Trophoblast cell (in vitro differentiated cells and primary cell): ENCODE data around the gene TTC16.

ENCODE experiments used
- DNase-seq, 2 donors: peaks; one replicate each; pipeline ENCODE4 v3.0.0-alpha.2; 2016
- H2AFZ ChIP-seq: 2 replicates; pipeline ENCODE4 v1.6.1; 2013; ENCODE audit warnings: low read length, moderate library complexity, mild to moderate bottlenecking; ENCODE audit not compliant: insufficient read depth, poor library complexity
- H2AK5ac ChIP-seq: 2 replicates; pipeline ENCODE4 v1.6.1; 2013; ENCODE audit warnings: mild to moderate bottlenecking, low read length
- H2BK120ac ChIP-seq: 2 replicates; pipeline ENCODE4 v1.6.1; 2013; ENCODE audit warnings: low read length, mild to moderate bottlenecking, moderate library complexity; ENCODE audit not compliant: insufficient read depth, poor library complexity
- H2BK12ac ChIP-seq: 2 replicates; pipeline ENCODE4 v1.6.1; 2013; ENCODE audit warnings: mild to moderate bottlenecking, low read length, moderate library complexity
- H2BK5ac ChIP-seq: 2 replicates; pipeline ENCODE4 v1.6.1; 2013; ENCODE audit warnings: low read length, low read depth, moderate library complexity, mild to moderate bottlenecking; ENCODE audit not compliant: poor library complexity
- H3K14ac ChIP-seq: 2 replicates; pipeline ENCODE4 v1.6.1; 2013; ENCODE audit warnings: mild to moderate bottlenecking, low read length
- H3K18ac ChIP-seq: 2 replicates; pipeline ENCODE4 v1.6.1; 2013; ENCODE audit warnings: mild to moderate bottlenecking, low read length
- H3K23ac ChIP-seq: 2 replicates; pipeline ENCODE4 v1.6.1; 2013; ENCODE audit warnings: low read length
- H3K27ac ChIP-seq: 2 replicates; pipeline ENCODE4 v1.5.1; 2013; ENCODE audit warnings: low read depth, mild to moderate bottlenecking, inconsistent platforms, low read length, moderate library complexity
- H3K27me3 ChIP-seq: 2 replicates; pipeline ENCODE4 v1.6.1; 2013; ENCODE audit warnings: inconsistent platforms, mild to moderate bottlenecking, low read length, moderate library complexity; ENCODE audit not compliant: insufficient read depth
- H3K36me3 ChIP-seq, 2 experiments: 1 replicate in 1 of 2; 2 replicates in 1 of 2; pipeline ENCODE4 v1.6.1; 2013; ENCODE audit warnings: low read length in 2 of 2, mild to moderate bottlenecking in 2 of 2, moderate library complexity in 1 of 2; ENCODE audit not compliant: insufficient read depth in 2 of 2, control insufficient read depth in 1 of 2
- H3K4ac ChIP-seq: 2 replicates; pipeline ENCODE4 v1.6.1; 2013; ENCODE audit warnings: low read depth, mild to moderate bottlenecking, low read length, moderate library complexity
- H3K4me1 ChIP-seq, 2 experiments: 1 replicate in 1 of 2; 2 replicates in 1 of 2; pipeline ENCODE4 v1.6.1; 2013; ENCODE audit warnings: low read length in 2 of 2, mild to moderate bottlenecking in 2 of 2, moderate library complexity in 1 of 2; ENCODE audit not compliant: insufficient read depth in 2 of 2, control insufficient read depth in 1 of 2
- H3K4me2 ChIP-seq: 2 replicates; pipeline ENCODE4 v1.6.1; 2013; ENCODE audit warnings: inconsistent platforms, mild to moderate bottlenecking, low read length, moderate library complexity
- H3K4me3 ChIP-seq: 2 replicates; pipeline ENCODE4 v1.5.1; 2013; ENCODE audit warnings: mild to moderate bottlenecking, low read depth, low read length, inconsistent platforms
- H3K79me1 ChIP-seq: one replicate; pipeline ENCODE4 v1.6.1; 2013; ENCODE audit warnings: low read length
- H3K79me2 ChIP-seq: 2 replicates; pipeline ENCODE4 v1.6.1; 2013; ENCODE audit warnings: low read length, mild to moderate bottlenecking; ENCODE audit not compliant: control insufficient read depth, insufficient read depth, poor library complexity
- H3K9ac ChIP-seq: 2 replicates; pipeline ENCODE4 v1.6.1; 2013; ENCODE audit warnings: mild to moderate bottlenecking, low read length
- H3K9me3 ChIP-seq: 2 replicates; pipeline ENCODE4 v1.6.1; 2013; ENCODE audit warnings: low read depth, mild to moderate bottlenecking, control low read depth, inconsistent platforms, low read length; ENCODE audit not compliant: insufficient read depth
- H4K12ac ChIP-seq: 2 replicates; pipeline ENCODE4 v1.6.1; 2013; ENCODE audit warnings: low read depth, mild to moderate bottlenecking, low read length, moderate library complexity
- H4K8ac ChIP-seq: 2 replicates; pipeline ENCODE4 v1.6.1; 2013; ENCODE audit warnings: low read depth, mild to moderate bottlenecking, low read length, moderate library complexity
- H4K91ac ChIP-seq: one replicate; pipeline ENCODE4 v1.6.1; 2013; ENCODE audit warnings: low read depth, mild to moderate bottlenecking, low read length, moderate library complexity
- WGBS: extraction: QIAGEN DNeasy Blood & Tissue Kit; methylation state at CpG from one replicate; pipeline ENCODE4 v1.1.7; 2013; ENCODE audit warnings: missing lambda C conversion rate; ENCODE audit not compliant: insufficient read length, insufficient coverage; ENCODE audit errors: extremely low coverage; 5-methylcytosine and 5-hydroxymethylcytosine counted together

The TTC16 gene

DNA sequence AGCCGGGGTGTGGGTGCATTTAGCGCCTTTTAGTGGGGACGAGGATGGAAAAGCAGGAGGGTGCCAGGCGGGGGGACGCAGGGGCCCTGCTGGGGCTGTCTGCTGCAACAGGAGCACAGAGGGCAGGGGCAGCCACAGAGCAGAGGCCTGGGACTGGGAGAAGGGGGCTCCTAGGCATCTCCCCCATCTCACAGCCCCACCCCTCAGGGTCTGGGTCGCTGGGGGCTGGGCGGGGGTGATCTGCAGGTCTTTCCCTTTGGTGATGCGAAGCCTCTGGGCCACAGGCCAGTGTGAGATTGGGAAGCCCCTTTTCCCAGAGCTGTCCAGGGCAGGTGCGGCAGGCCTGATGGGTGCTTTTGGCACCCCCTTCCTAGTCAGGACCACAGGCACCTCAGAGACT lies 14.4 kb downstream of the TTC16 start:
- Histone ChIP-seq H3K27ac (no peak overlapping the region), H2BK5ac (no peak overlapping the region), H4K8ac (no peak overlapping the region), H2AK5ac (no peak overlapping the region), H4K12ac (no peak overlapping the region), H3K9ac (no peak overlapping the region), H3K79me1 (peaks cover 6% of the 10 kb centered on the region), H3K27me3 (no peaks in the 10 kb centered on the region), H3K9me3 (peaks cover 2% of the 10 kb centered on the region), H3K79me2 (peaks cover 2% of the 10 kb centered on the region), H3K23ac (no peak overlapping the region), H3K36me3 (no peaks in the 10 kb centered on the region), H3K4me1 (peaks cover 4 to 5% of the 10 kb centered on the region in 2 experiments), H2AFZ (no peak overlapping the region), H3K4ac (no peak overlapping the region), H3K18ac (no peak overlapping the region), H3K4me3 (no peak overlapping the region), H2BK12ac (no peak overlapping the region), H3K4me2 (no peak overlapping the region), H3K14ac (no peak overlapping the region), H2BK120ac (no peak overlapping the region), H4K91ac (no peak overlapping the region)
- no CpG with 5 or more reads among the region's 9 CpGs for WGBS
- no peak for DNase-seq

DNA sequence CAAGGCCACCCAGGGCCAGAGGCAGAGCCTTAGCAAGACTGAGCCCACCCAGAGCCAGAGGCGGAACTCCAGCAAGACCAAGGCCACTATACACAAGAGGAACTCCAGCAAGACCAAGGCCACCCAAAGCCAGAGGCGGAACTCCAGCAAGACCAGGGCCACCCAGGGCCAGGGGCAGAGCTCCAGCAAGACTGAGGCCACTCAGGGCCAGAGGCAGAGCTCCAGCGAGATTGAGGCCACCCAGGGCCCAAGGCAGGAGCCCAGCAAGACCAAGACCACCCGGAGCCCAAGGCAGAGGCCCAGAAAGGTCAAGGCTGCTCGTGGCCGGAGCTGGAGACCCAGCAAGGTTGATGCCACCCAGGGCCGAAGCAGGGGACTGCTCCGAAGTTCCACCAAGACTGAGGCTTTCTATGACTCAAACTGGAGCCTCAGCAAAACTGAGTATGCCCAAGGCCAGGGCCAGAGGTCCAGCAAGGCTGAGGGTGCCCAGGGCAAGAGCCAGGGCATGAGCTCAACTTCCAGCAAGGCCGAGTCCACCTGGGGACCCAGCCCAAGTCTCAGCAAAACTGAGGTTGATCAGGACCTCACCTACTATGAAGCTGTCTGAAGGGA lies 15.0 kb downstream of the TTC16 start:
- no peak overlapping the region for H4K8ac ChIP-seq
- no peak overlapping the region for H3K14ac ChIP-seq
- H2BK120ac ChIP-seq: no peak overlapping the region
- H2BK5ac ChIP-seq: no peak overlapping the region
- no peak overlapping the region for H3K23ac ChIP-seq
- H3K4ac ChIP-seq: no peak overlapping the region
- H3K27me3 ChIP-seq: no peaks in the 10 kb centered on the region
- H2BK12ac ChIP-seq: no peak overlapping the region
- H3K9ac ChIP-seq: no peak overlapping the region
- no peak overlapping the region for H3K4me2 ChIP-seq
- H3K4me3 ChIP-seq: no peak overlapping the region
- peaks cover 4 to 5% of the 10 kb centered on the region in 2 experiments for H3K4me1 ChIP-seq
- no CpG with 5 or more reads among the region's 9 CpGs for WGBS
- H2AFZ ChIP-seq: no peak overlapping the region
- H3K36me3 ChIP-seq: no peaks in the 10 kb centered on the region
- no peak for DNase-seq
- H4K12ac ChIP-seq: no peak overlapping the region
- H4K91ac ChIP-seq: no peak overlapping the region
- H3K79me2 ChIP-seq: peaks cover 2% of the 10 kb centered on the region
- no peak overlapping the region for H3K18ac ChIP-seq
- H3K27ac ChIP-seq: no peak overlapping the region
- no peak overlapping the region for H2AK5ac ChIP-seq
- H3K79me1 ChIP-seq: peaks cover 6% of the 10 kb centered on the region
- H3K9me3 ChIP-seq: peaks cover 2% of the 10 kb centered on the region

DNA sequence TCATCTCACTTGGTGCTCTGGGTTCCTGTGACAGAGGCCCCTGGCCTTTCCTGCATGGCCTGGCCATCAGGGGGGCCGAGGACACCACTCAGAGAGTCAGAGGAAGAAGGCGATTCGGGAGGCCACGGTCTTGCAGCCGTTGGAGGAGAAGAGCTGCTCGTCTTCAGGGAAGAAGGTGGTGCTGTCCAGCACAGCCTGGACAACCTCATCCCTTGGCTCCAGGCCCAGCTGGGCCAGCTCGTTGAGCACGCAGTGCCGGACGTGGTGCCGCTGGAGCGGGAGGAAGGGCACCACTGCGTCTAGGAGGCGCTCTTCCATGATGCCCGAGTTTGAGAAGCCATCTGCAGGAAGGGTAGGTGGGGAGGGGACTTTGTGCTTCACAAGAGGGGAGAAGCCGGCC lies 16.1 kb downstream of the TTC16 start:
- no peaks in the 10 kb centered on the region for H3K36me3 ChIP-seq
- no peaks in the 10 kb centered on the region for H3K27me3 ChIP-seq
- H3K4ac ChIP-seq: no peak overlapping the region
- H2BK5ac ChIP-seq: no peak overlapping the region
- no peak overlapping the region for H3K27ac ChIP-seq
- no peak overlapping the region for H3K18ac ChIP-seq
- H3K9me3 ChIP-seq: no peaks in the 10 kb centered on the region
- no peak overlapping the region for H4K91ac ChIP-seq
- no peak overlapping the region for H4K12ac ChIP-seq
- peaks cover 4 to 5% of the 10 kb centered on the region in 2 experiments for H3K4me1 ChIP-seq
- no CpG with 5 or more reads among the region's 16 CpGs for WGBS
- H3K79me1 ChIP-seq: peaks cover 6% of the 10 kb centered on the region
- DNase-seq: no peak
- H2BK12ac ChIP-seq: no peak overlapping the region
- H2AK5ac ChIP-seq: no peak overlapping the region
- no peak overlapping the region for H2BK120ac ChIP-seq
- no peak overlapping the region for H3K4me3 ChIP-seq
- H3K79me2 ChIP-seq: peaks cover 2% of the 10 kb centered on the region
- H4K8ac ChIP-seq: no peak overlapping the region
- no peak overlapping the region for H2AFZ ChIP-seq
- H3K9ac ChIP-seq: no peak overlapping the region
- H3K23ac ChIP-seq: no peak overlapping the region
- no peak overlapping the region for H3K4me2 ChIP-seq
- H3K14ac ChIP-seq: no peak overlapping the region

GRCh38 chr9:127732444-127732843 lies 16.6 kb downstream of the TTC16 start:
- Histone ChIP-seq H3K4ac (no peak overlapping the region), H3K4me2 (no peak overlapping the region), H3K79me1 (peaks cover 6% of the 10 kb centered on the region), H3K27ac (no peak overlapping the region), H2BK120ac (no peak overlapping the region), H3K36me3 (no peaks in the 10 kb centered on the region), H3K27me3 (no peaks in the 10 kb centered on the region), H4K12ac (no peak overlapping the region), H3K14ac (no peak overlapping the region), H3K23ac (no peak overlapping the region), H2BK5ac (no peak overlapping the region), H2AFZ (no peak overlapping the region), H3K9me3 (no peaks in the 10 kb centered on the region), H3K4me1 (peaks cover 4 to 5% of the 10 kb centered on the region in 2 experiments), H4K8ac (no peak overlapping the region), H4K91ac (no peak overlapping the region), H3K18ac (no peak overlapping the region), H2AK5ac (no peak overlapping the region), H3K9ac (no peak overlapping the region), H2BK12ac (no peak overlapping the region), H3K4me3 (no peak overlapping the region), H3K79me2 (peaks cover 2% of the 10 kb centered on the region)
- no CpG with 5 or more reads among the region's 21 CpGs for WGBS
- DNase-seq: no peak
